Measurements from ENCODE around the gene GYG1. TPM values are rescaled to one million over a fixed set of nuclear protein-coding genes. Genes with fewer than 3 reads are reported as not detected.

The GYG1 gene
- total and polyA plus RNA-seq, 2 of the 4 experiments (the other 2 are of a cell fraction): 48.4 to 90.3 TPM

GRCh38 chr3:149058602-149059001 lies 67.3 kb downstream of the GYG1 start:
- no peak overlapping the region for H3K9ac ChIP-seq (ENCODE audit: low read depth, low read length)
- H4K5ac ChIP-seq (ENCODE audit: low read depth, low read length): no peak overlapping the region
- H2BK5ac ChIP-seq (ENCODE audit: low read depth, low read length, poor library complexity, severe bottlenecking): no peak overlapping the region
- DNase-seq (no peak), ATAC-seq (ENCODE audit: low read depth) (no peak)
- no peaks in the 10 kb centered on the region for H3K9me3 ChIP-seq (ENCODE audit: control insufficient read depth, insufficient read depth, low read length)
- no peak overlapping the region for H4K91ac ChIP-seq (ENCODE audit: insufficient read depth, low read depth, low read length)
- no CpG with 5 or more reads among the region's 1 CpG for WGBS, 2 experiments (ENCODE audit: extremely low coverage in 2 of 2, insufficient read length in 1 of 2)
- no peaks in the 10 kb centered on the region for H3K79me1 ChIP-seq (ENCODE audit: low read depth in 1 of 2, low read length in 2 of 2)
- H3K4me2 ChIP-seq (ENCODE audit: low read depth, low read length): no peak overlapping the region
- H3K4me1 ChIP-seq (ENCODE audit: control insufficient read depth, insufficient read depth, low read length): no peaks in the 10 kb centered on the region; the same call in 1 of the 2 replicates
- H3K9me1 ChIP-seq (ENCODE audit: insufficient read depth, low read length): no peaks in the 10 kb centered on the region
- in situ Hi-C loops (cut with MboI; ENCODE audit: low sequenced_read_pairs) (no loop called here), intact Hi-C loops (cut with micrococcal nuclease) (no loop called here), dilution Hi-C loops (cut with HindIII; ENCODE audit: low sequenced_read_pairs, unreplicated experiment) (no loop called here)
- H3K4me3 ChIP-seq (ENCODE audit: insufficient read depth, low read depth, low read length): no peak overlapping the region
- CTCF ChIA-PET: no interaction called here
- H3K27me3 ChIP-seq (ENCODE audit: control insufficient read depth, insufficient read depth, low read length): no peaks in the 10 kb centered on the region
- no peak overlapping the region for H3K18ac ChIP-seq (ENCODE audit: low read depth, low read length)
- no peak overlapping the region for H3K27ac ChIP-seq (ENCODE audit: insufficient read depth, low read length)
- H3K36me3 ChIP-seq (ENCODE audit: control insufficient read depth, insufficient read depth, low read length): peaks cover 16% of the 10 kb centered on the region
- H2AFZ ChIP-seq (replicated peaks; ENCODE audit: low read length, poor library complexity): no peak overlapping the region
- H2BK15ac ChIP-seq (ENCODE audit: low read depth, low read length): no peak overlapping the region
- H3K14ac ChIP-seq (replicated peaks; ENCODE audit: low read depth, low read length): no peak overlapping the region
- H2AK5ac ChIP-seq (ENCODE audit: low read depth, low read length): no peak overlapping the region
- BruUV-seq (replicated peaks): no TSS peak
- H4K8ac ChIP-seq (ENCODE audit: low read depth in 2 of 2, low read length in 2 of 2): no peak overlapping the region
- no peak overlapping the region for H2AK9ac ChIP-seq (replicated peaks; ENCODE audit: low read depth, low read length, poor library complexity)
- no peak overlapping the region for H2BK20ac ChIP-seq (ENCODE audit: low read depth, low read length)
- no peak overlapping the region for H2BK120ac ChIP-seq (ENCODE audit: low read depth, low read length)
- TF ChIP-seq, protein P1, sequence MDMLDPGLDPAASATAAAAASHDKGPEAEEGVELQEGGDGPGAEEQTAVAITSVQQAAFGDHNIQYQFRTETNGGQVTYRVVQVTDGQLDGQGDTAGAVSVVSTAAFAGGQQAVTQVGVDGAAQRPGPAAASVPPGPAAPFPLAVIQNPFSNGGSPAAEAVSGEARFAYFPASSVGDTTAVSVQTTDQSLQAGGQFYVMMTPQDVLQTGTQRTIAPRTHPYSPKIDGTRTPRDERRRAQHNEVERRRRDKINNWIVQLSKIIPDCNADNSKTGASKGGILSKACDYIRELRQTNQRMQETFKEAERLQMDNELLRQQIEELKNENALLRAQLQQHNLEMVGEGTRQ (IDR thresholded peaks at IDR 0.05; ENCODE audit: low read depth, low read length): no peak
- TF ChIP-seq MAFK (IDR thresholded peaks at IDR 0.05; ENCODE audit: low read depth, low read length) (no peak), POLR2A (IDR thresholded peaks at IDR 0.05; ENCODE audit: low read depth, low read length) (no peak)
- no peaks in the 10 kb centered on the region for H4K20me1 ChIP-seq (ENCODE audit: insufficient read depth, low read length)
- no peak overlapping the region for H3K4ac ChIP-seq (ENCODE audit: low read depth, low read length)
- no peak overlapping the region for H3K56ac ChIP-seq (ENCODE audit: extremely low read depth, insufficient read depth, low read length)
- no peak overlapping the region for H3K23ac ChIP-seq (ENCODE audit: low read depth, low read length)
- POLR2A ChIA-PET (ENCODE audit: unreplicated experiment): interaction anchor here (0.7 kb wide), 1 partner anchor 427 kb away, joined by 3 read pairs; no protein-coding TSS in a partner anchor
